NCI-H1694 (cell line): Measurements from ENCODE around the gene CDKL4.
"Not testable (repeated sequence)": the region's sequence is repeated elsewhere in the genome, so short reads cannot be mapped to it uniquely, and the experiment has no call there.

Source experiments
- DNase-seq: peaks from one replicate; lab custom pipeline; 2025; lab: John Stamatoyannopoulos, UW

The CDKL4 gene

DNA sequence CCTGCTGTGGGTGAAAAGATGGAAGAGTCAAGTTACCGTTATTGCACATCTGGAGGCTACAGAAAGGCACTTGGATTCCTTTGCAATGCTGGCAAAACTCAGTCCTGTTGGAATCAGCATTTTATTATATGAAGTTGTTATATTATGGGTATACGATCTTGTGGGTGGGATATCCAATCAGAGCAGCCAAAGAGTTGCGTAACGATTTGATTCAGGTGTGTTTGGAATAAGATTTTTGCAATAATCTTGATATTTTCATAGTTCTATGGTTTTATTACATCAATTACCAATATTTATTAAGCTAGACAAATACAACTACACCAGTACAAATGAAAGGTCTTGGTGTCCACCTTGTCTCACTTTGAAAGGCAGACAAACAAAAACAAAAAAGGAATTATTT is 65.0 kb downstream of the CDKL4 start:
- no peak for DNase-seq

DNA sequence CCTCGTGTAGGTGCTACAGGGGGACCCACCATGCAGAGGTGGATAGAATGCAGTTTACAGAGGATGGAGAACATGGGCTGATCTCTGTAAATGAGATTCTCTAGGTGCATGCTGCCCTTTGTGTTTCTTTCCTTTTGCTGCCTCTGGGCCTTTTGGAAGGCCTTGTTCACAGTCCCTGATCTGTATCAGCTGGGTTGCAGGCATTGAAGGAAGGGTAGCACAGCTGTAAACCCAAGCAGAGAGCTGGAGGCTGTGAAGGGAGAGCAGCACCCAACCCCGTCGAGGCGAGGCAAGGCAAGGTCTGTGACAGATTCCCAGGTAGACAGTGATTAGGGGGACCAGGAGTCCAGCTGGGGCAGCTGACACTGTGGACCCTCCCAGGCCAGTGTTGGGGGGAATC is 66.8 kb downstream of the CDKL4 start:
- no peak for DNase-seq

DNA sequence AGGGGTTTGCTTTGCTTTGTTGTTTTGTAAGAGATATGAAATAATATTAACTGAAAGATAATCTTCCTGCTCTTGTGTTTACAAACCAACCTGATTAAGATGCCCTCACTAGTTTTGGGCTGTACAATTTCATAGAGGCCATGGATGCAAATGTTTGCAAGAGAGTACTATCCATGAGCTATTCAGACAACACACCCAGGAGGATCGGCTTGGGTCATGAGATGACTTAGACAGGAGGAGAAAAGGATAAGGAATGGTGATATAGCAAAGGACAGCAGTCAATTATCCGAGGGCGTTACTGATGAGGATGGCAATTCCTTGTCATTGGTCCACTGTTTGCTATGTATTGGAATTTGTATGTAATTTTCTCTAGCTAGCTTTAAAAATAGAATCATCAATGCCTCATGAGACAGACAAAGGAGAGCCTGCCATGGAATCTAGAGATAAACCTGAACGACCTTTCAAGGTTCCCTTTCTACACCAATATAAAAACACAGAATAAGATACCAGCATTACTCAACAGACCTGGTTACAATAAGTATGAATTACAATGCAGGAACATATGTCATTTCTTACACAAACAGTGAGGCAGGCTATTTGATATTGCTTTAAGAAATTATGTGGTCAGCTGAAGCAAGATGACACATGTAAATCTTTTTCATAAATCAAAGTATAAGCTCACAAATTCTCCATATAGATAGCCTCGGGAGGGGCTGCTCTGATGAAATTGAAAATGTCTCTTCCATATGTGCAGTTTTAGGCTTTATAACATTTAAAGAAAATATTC is 68.6 kb downstream of the CDKL4 start:
- DNase-seq, result no peak

DNA sequence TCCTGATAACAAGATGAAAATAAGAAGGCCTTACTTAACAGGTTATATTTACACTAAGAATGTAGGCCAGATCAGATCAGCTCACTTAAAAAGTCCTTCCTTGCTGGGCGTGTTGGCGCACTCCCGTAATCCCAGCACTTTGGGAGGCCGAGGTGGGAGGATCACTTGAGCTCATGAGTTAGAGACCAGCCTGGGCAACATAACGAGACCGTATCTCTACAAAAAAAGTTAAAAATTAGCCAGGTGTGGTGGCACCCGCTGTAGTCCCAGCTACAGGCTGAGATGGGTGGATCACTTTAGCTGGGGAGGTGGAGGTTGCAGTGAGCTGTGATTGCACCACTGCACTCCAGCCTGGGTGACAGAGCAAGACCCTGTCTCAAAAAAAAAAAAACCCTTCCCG is 69.7 kb downstream of the CDKL4 start:
- no peak for DNase-seq

DNA sequence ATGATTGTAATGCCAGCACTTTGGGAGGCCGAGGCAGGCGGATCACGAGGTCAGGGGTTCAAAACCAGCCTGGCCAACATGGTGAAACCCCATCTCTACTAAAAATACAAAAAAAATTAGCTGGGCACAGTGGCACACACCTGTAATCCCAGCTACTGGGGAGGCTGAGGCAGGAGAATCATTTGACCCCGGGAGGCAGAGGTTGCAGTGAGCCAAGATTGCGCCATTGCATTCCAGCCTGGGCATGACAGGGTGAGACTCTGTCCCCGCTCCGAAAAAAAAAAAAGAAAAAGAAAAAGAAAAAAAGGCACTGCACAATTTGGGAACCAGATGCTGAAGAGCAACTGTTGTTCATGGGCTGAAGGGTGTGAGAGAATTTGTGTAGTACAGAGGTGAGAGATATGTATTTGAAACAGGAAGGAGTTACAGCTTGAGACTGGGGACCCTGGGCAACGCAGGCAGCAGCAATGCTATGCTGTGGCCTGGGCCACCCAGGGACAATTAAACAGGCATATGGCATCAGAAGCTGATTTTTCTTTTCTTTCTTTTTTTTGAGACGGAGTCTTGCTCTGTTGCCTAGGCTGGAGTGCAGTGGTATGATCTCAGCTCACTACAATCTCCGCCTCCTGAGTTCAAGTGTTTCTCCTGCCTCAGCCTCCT is 71.6 kb downstream of the CDKL4 start:
- not testable (repeated sequence) for DNase-seq

DNA sequence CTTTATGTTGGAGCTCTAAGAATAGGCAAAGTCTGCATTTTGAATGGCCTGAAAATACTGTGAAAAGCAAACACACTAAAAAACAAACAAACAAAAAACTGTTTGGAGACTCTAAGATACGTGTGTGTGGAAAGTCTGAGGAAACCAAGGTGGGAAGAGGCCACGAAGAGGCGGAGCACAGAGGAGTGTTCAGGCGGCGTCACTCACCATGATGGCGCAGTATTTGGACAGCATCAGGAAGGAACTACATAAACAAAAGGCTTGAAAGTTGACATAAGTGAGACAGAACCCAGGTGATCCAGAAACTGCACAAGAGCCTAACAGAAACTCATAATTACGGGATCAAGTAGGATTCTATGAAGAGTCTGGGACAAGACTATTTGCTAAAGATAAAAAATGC is 72.1 kb downstream of the CDKL4 start:
- no peak for DNase-seq

DNA sequence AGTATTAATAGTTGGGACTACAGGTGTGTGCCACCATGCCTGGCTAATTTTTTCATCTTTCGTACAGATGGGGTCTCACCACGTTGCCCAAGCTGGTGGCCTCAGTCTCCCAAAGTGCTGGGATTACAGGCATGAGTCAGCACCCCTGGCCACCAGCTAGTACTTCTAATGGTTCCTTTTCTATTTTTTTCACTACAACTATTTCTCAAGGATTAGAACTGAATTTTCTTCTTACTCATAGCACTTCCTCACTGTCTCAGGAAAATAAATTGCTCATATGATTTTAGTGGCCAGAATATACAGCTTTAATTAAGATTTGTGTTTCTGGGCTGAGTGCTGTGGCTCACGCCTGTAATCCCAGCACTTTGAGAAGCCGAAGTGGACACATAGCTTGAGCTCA is 79.7 kb downstream of the CDKL4 start:
- DNase-seq, result no peak

DNA sequence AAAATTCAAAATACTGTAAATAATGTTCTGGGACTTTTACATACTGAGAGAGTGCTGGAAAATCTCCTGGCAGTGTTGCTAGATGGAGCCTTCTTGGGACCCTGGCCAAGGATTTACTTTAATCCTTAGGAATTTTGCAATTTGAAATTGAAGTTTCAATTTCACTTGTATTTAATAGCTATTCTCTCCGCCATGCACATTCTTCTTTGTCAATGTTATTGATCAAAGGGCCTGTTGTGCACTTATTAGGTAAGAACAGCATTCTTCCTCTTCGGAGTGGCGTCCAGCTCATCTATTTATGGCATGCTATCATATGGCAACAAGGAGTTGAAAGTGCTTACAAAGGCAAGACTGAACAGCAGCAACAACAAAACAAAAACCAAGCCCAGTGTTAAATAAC is 82.8 kb downstream of the CDKL4 start:
- DNase-seq, result no peak

DNA sequence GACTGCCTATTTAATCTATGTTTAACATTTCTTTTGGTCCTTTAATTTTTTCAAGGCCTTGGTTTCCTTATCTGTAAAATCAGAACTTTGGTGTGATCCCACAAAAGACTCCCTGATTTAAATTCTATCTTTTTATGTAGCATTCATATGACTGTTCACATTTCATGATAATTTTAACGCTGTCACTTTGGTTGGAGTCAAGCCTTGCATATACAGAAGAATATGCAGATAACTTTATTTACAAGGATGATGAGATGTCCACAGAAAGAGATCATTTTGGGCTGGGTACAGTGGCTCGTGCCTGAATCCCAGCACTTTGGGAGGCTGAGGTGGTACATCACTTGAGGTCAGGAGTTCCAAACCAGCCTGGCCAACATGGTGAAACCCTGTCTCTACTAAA is 84.5 kb downstream of the CDKL4 start:
- DNase-seq, result no peak

DNA sequence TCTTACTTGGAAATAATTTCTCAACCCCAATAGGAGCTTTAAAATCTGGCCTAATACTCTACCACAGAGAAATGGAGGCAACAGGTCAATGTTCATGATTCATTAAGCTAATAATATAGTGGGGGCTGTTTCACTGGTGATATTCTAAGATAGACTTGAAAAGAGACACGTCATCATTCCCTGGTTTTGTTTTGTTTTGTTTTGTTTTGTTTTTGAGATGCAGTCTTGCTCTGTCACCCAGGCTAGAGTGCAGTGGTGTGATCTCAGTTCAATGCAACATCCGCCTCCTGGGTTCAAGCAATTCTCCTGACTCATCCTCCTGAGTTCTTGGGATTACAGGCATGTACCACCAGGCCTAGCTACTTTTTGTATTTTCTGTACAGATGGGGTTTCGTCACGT is 85.4 kb downstream of the CDKL4 start:
- DNase-seq, result no peak

DNA sequence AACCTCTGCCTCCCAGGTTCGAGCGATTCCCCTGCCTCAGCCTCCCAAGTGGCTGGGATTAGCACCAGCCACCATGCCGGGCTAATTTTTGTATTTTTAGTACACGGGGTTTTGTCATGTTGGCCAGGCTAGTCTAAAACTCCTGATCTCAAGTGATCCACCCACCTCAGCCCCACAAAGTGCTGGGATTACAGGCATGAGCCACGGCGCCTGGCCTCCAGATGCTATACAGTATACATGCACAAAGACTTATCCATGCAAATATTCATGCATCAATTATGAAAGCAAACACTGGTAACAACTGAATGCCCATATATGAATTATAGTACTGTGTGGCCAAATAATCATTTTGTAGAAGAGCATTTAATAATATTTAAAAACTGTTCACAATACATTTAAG is 86.9 kb downstream of the CDKL4 start:
- no peak for DNase-seq

DNA sequence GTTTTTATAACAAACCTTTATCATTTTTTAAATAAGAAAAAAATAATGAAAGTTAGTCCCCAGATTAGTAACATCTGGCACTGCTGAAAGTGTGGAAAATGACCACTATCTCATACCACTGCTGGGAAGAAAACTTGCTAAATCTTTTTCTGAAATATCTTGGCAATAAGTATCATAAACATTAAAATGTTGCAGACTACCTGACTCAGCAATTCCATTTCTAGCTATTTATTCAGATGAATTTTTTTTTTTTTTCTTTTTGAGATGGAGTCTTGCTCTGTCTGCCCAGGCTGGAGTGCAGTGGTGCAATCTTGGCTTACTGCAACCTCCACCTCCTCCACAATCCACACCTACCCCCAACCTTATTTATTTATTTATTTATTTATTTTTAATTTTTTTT is 87.7 kb downstream of the CDKL4 start:
- no peak for DNase-seq

DNA sequence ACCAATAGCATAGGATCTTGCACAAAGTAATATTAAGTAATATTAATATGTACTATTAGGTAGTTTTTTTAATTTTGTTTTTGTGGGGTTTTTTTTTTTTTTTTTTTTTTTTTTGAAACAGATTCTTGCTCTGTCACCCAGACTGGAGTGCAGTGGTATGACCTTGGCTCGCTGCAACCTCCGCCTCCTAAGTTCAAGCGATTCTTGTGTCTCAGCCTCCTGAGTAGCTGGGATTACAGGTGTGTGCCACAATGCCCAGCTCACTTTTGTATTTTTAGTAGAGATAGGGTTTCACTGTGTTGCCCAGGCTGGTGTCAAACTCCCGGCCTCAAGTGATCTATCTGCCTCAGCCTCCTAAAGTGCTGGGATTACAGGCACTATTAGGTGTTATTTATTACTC is 88.2 kb downstream of the CDKL4 start:
- not testable (repeated sequence) for DNase-seq

DNA sequence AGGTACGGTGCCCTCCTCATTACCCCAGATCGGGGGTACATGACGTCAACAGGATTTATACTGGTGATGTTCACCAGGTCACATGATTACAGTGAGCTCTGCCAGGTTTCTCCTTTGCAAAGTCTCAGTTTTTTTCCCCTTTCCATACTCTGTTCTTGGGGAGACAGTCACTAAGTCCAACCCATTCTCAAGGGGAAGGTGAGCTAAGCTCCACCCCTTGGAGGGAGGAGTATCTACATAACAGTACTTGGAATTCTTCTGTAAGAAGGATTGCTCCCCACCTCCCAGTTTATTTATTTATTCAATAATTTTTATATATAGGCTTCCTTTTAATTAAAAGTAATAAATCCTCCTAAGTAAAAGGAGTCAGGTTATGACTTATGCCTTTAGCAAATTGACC is 88.8 kb downstream of the CDKL4 start:
- no peak for DNase-seq

DNA sequence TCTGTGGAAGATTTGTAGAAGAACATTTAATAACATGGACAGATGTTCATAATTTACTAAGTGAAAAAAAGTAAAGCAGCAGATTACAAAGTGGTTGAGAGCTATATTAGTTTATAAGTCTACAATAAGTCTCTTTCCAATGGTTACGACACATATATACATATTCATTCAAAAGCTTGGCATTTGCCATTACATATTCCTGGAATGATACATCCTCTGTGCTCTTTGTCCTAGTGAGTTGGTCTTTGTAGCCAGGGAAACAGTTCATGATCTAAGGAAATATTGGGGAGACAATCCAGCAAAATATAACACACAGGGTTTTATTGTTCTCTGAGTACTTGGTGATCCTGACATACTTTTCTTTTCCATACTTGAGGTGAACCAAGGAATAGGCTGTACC is 90.5 kb downstream of the CDKL4 start:
- DNase-seq, result no peak

DNA sequence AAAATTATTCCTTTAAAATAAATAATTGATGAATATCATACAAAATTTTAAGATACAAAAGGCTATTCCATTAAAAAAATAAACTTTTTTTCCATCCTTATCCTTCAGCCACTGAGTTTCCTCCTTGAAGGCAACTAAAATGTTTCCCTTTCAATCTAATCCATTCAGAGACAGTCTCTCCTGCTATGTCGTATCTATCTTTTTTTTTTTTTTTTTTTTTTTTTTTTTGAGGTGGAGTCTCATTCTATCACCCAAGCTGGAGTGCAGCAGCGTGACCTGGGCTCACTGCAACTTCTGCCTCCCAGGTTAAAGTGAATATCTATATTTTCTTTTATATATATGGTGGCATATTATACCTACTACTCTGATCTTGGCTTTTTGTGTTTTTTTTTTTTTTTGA is 91.3 kb downstream of the CDKL4 start:
- no peak for DNase-seq

DNA sequence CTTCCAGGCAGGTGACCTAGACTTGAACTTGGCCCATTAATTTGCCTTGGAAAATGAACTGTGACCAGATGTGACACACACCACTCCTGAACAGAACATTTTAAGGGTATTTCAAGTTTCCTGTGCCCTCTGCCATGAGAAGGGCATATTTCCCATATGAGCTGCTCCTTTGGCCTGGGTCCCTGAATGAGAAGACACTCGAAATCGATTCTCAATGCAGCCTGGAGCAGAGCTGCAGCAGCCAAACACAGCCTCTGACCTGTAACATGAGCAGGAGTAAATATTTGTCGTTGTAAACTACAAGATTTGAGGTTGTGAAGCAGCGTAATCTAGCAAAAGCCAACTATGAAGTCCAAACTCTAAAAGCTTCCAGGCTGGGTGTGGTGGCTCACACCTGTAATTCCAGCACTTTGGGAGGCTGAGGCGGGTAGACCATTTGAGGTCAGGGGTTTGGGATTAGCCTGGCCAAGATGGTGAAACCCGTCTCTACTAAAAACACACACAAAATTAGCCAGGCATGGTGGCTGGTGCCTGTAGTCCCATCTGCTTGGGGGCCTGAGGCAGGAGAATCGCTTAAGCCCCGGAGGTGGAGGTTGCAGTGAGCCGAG is 92.8 kb downstream of the CDKL4 start:
- no peak for DNase-seq

DNA sequence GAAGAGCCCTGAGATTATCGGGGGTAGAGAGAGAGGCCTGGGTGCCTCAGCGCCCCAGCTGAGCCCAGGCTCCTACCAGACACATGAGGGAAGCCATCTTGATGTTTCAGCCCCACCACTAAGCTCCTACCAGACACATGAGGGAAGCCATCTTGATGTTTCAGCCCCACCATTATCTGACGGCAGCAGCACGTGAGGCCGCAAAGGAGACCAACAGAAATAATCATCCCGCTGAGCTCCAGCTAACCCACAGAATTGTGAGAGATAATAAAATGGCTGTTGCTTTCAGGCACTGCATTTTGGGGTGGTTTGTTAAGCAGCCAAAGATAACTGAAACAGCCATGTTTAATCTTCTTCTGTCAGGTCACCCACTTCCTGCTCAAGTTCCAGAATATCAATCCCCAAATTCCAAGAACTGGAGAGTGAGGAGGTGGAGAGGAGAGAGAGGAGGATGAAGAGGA is 93.6 kb downstream of the CDKL4 start:
- DNase-seq, result no peak

DNA sequence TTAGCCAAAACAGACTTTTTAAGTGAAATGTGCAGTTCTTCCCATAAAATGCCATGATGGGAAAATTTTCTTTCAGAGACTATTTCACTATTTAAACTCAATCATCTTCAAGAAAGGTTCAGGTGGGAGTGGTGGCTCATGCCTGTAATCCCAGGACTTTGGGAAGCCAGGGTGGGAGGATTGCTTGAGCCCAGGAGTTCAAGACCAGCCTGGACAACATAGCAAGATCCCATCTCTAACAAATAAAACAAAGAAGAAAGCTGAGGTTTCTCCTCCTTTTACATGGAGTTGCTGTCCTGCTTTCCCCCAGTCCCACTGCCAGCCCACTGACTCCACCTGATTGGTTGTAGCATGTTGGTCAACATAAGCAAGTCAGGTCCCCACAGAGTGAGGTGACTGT is 97.1 kb downstream of the CDKL4 start:
- no peak for DNase-seq

DNA sequence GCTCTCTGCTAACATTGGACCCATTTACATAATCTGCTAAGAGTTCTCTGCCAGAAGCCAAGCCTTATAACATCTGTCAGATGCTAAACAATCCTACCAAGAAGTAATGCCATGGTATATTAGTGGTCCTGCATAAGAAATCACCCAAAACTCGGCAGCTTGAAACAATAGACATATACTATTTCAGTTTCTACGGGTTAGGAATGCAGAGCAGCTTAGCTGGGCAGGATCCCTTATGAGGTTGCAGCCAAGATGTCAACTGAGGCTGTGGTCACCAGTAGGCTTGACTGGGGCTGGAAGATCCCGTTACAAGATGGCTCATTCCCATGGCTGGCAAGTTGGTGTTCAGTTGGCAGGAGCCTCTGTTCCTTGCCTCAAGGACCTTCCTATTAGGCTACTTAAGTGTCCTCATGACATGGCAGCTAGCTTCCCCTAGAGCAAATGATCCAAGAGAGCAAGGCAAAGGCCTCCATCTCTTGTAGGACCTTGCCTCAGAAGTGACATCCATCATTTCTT is 97.8 kb downstream of the CDKL4 start:
- no peak for DNase-seq

DNA sequence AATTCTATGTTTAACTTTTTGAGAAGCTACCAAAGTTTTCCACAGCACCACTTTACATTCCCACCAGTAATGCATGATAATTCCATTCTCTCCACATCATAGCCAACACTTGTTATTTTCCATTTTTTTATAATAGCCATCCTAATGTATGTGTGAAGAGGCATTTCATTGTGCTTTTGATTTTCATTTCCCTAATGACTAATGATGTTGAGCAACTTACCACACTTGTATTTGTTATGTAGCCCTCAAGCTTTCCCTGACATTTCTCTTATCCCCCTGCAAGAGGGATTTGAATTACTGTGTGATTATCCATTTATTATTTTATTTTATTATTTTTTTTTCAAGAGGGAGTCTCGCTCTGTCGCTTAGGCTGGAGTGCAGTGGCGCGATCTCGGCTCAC is 99.4 kb downstream of the CDKL4 start:
- no peak for DNase-seq

DNA sequence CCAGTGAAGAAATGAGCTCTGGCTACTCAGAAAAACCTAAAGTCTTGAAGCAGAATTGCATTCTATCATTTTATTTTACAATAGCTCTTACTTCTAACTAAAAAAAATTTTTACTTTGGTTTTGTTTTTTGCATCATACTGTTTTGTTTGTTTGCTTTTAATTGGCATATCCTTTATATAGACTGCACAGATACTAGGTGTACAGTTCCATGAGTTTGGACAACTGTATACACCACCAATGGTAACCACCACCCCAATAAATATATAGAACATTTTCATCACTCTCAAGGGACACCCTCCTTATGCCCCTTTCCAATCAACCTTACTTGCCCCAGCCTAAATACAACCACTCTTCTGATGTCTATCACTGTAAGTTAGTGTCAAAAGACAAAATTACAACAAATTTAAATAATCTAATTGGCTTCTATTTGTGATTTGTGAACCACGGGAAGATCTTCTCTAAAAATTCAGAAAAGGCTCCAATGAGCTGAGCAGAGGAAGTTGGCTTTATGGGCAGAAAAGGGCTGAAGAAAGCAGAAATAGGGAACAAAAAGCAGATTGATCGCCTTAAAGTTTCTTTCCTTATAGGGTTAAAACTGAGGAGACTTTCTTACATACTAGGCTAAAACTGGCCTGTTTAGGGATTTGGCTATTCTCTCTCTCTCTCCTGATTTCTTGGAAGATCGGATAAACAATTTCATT is 100.7 kb downstream of the CDKL4 start:
- DNase-seq, result no peak
